GM10847 (cell line): Measurements from ENCODE around the gene AURKB.

Experiments used
- POLR2A ChIP-seq: IDR thresholded peaks from 2 replicates; pipeline ENCODE4 v1.6.1; 2011; ENCODE audit not compliant: insufficient read length; ENCODE audit errors: extremely low read depth

Gene AURKB

GRCh38 chr17:8234361-8235270 is 24.2 kb upstream of the AURKB start:
- no peak for TF ChIP-seq POLR2A

- no peak for TF ChIP-seq POLR2A
Measured at GRCh38 chr17:8231701-8232100, 21.3 kb upstream of the AURKB start.

GRCh38 chr17:8227238-8227581 is 16.8 kb upstream of the AURKB start:
- TF ChIP-seq POLR2A, result no peak

- peak; percentile 16 for TF ChIP-seq POLR2A
Measured at GRCh38 chr17:8226536-8227237, 16.3 kb upstream of the AURKB start.

- no peak for TF ChIP-seq POLR2A
Measured at GRCh38 chr17:8225813-8226535, 15.6 kb upstream of the AURKB start.

- TF ChIP-seq POLR2A, result no peak
Measured at GRCh38 chr17:8224891-8225812, 14.8 kb upstream of the AURKB start.

GRCh38 chr17:8223356-8224126 is 13.2 kb upstream of the AURKB start:
- TF ChIP-seq POLR2A, result no peak

- TF ChIP-seq POLR2A, result peak; percentile 54
Measured at GRCh38 chr17:8222630-8223355, 12.4 kb upstream of the AURKB start.

GRCh38 chr17:8222380-8222629 is 11.9 kb upstream of the AURKB start:
- TF ChIP-seq POLR2A, result no peak

- no peak for TF ChIP-seq POLR2A
Measured at GRCh38 chr17:8221663-8222379, 11.4 kb upstream of the AURKB start.

- TF ChIP-seq POLR2A, result no peak
Measured at GRCh38 chr17:8220783-8221662, 10.6 kb upstream of the AURKB start.
